ENCODE results near the gene CHD9. TPM values are rescaled to one million over a fixed set of nuclear protein-coding genes. Genes with fewer than 3 reads are reported as not detected.

The CHD9 gene
- total RNA-seq, 4 donors from 2014 or later: 46.8 to 85.5 (median 55.6) TPM

- 76 to 87% methylated on average over 2 to 5 of the region's 5 CpGs for WGBS, 2 donors (ENCODE audit: low coverage in 1 of 2)
Observed at GRCh38 chr16:53126390-53126789, 71.6 kb downstream of the CHD9 start.

GRCh38 chr16:53129281-53130158 is 74.7 kb downstream of the CHD9 start:
- no peak for TF ChIP-seq CTCF (IDR thresholded peaks at IDR 0.05)
- TF ChIP-seq POLR2A (IDR thresholded peaks at IDR 0.05): no peak
- no peak for TF ChIP-seq EP300 (IDR thresholded peaks at IDR 0.05)
- TF ChIP-seq POLR2AphosphoS5 (IDR thresholded peaks at IDR 0.05): peak; percentile 26
- peaks cover 0 to 39% (median 0%) of the 10 kb centered on the region in 3 donors for H3K4me1 ChIP-seq

More at GRCh38 chr16:53126390-53126789, 71.6 kb downstream of the CHD9 start:
- Histone ChIP-seq H3K27ac (no peak overlapping the region), H3K4me1 (peaks cover 0 to 14% (median 3%) of the 10 kb centered on the region in 3 donors), H3K4me3 (no peak overlapping the region), H3K36me3 (no peaks in the 10 kb centered on the region), H3K27me3 (no peaks in the 10 kb centered on the region), H3K9me3 (no peaks in the 10 kb centered on the region)
- TF ChIP-seq POLR2AphosphoS5 (IDR thresholded peaks at IDR 0.05) (no peak), POLR2A (IDR thresholded peaks at IDR 0.05) (no peak)
- no peak for ATAC-seq

GRCh38 chr16:53130159-53131049 is 75.6 kb downstream of the CHD9 start:
- peak; percentile 93 for ATAC-seq
- H3K4me1 ChIP-seq: peaks cover 0 to 47% (median 0%) of the 10 kb centered on the region in 3 donors
- WGBS, 2 donors (ENCODE audit: low coverage in 1 of 2): 2% methylated on average over 21 of the region's 115 CpGs; no CpG with 5 or more reads in 1 of the 2 donors
- H3K27ac ChIP-seq: peak overlapping the region; percentile 85 to 98 (median 94)
- H3K36me3 ChIP-seq: no peaks in the 10 kb centered on the region
- peak overlapping the region; percentile 78 to 83 for H3K4me3 ChIP-seq
- TF ChIP-seq POLR2A (IDR thresholded peaks at IDR 0.05) (peak; percentile 48 to 53), CTCF (IDR thresholded peaks at IDR 0.05) (peak; percentile 44 to 96 (median 82)), POLR2AphosphoS5 (IDR thresholded peaks at IDR 0.05) (peak; percentile 86), EP300 (IDR thresholded peaks at IDR 0.05) (no peak)
- H3K27me3 ChIP-seq: no peaks in the 10 kb centered on the region
- H3K9me3 ChIP-seq: no peaks in the 10 kb centered on the region

More at GRCh38 chr16:53129281-53130158, 74.7 kb downstream of the CHD9 start:
- no peak for ATAC-seq
- 22 to 37% methylated on average over 15 to 25 of the region's 25 CpGs for WGBS, 2 donors (ENCODE audit: low coverage in 1 of 2)
- H3K27ac ChIP-seq: peak overlapping the region; percentile 78 to 98 (median 94)
- no peaks in the 10 kb centered on the region for H3K36me3 ChIP-seq
- H3K4me3 ChIP-seq: peak overlapping the region; percentile 48 to 78
- H3K27me3 ChIP-seq: no peaks in the 10 kb centered on the region
- H3K9me3 ChIP-seq: no peaks in the 10 kb centered on the region

DNA sequence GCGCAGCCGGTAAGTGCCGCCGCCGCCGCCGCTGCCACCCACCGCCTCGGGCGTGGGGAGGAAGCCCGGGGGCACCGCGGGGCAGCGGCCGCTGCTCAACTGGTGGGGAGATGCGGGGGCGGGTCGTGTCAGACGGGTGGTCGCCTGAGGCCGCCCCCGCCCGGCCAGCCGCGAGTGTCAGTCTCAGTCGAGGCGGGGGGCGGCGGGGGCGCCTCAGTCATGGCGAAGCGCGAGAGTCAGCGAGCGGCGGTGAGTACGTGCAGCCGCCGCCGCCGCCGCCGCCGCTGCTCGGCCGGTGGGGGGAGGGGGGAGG is 76.2 kb downstream of the CHD9 start:
- Histone ChIP-seq H3K9me3 (no peaks in the 10 kb centered on the region), H3K4me1 (peaks cover 0 to 53% (median 0%) of the 10 kb centered on the region in 3 donors), H3K36me3 (no peaks in the 10 kb centered on the region), H3K27me3 (no peaks in the 10 kb centered on the region), H3K4me3 (peak overlapping the region; percentile 78 to 83), H3K27ac (peak overlapping the region; percentile 85 to 98 (median 94))
- no CpG with 5 or more reads among the region's 46 CpGs for WGBS, 2 donors (ENCODE audit: low coverage in 1 of 2)
- no peak for ATAC-seq
- no peak for TF ChIP-seq POLR2A (IDR thresholded peaks at IDR 0.05)
- TF ChIP-seq CTCF (IDR thresholded peaks at IDR 0.05): no peak
- TF ChIP-seq EP300 (IDR thresholded peaks at IDR 0.05): no peak
- no peak for TF ChIP-seq POLR2AphosphoS5 (IDR thresholded peaks at IDR 0.05)
